NCI-H510A (cell line): ENCODE results near the gene ZMYM4.
"Not testable (repeated sequence)": the region's sequence is repeated elsewhere in the genome, so short reads cannot be mapped to it uniquely, and the experiment has no call there.

Experiments used
- DNase-seq: peaks from one replicate; lab custom pipeline; 2025; lab: John Stamatoyannopoulos, UW

The ZMYM4 gene

GRCh38 chr1:35268282-35269200, at the start of gene ZMYM4:
Gene ZMYM4 (plus strand): TSS chr1:35268709. CDS start chr1:35269047, 338 bp downstream.
- peak; percentile 100 for DNase-seq

- DNase-seq = no peak
Observed at GRCh38 chr1:35220976-35221375, 47.5 kb upstream of the ZMYM4 start.

- no peak for DNase-seq
Observed at GRCh38 chr1:35222322-35223083, 46.0 kb upstream of the ZMYM4 start.

- DNase-seq = no peak
Observed at GRCh38 chr1:35223084-35223630, 45.4 kb upstream of the ZMYM4 start.

- no peak for DNase-seq
Observed at GRCh38 chr1:35226546-35226945, 42.0 kb upstream of the ZMYM4 start.

GRCh38 chr1:35229587-35230360, 38.7 kb upstream of the ZMYM4 start:
- no peak for DNase-seq

- no peak for DNase-seq
Observed at GRCh38 chr1:35231287-35231686, 37.2 kb upstream of the ZMYM4 start.

GRCh38 chr1:35236772-35237171, 31.7 kb upstream of the ZMYM4 start:
- DNase-seq = not testable (repeated sequence)

GRCh38 chr1:35243691-35244090, 24.8 kb upstream of the ZMYM4 start:
- DNase-seq = peak; percentile 86

- DNase-seq = no peak
Observed at GRCh38 chr1:35247256-35247655, 21.3 kb upstream of the ZMYM4 start.

GRCh38 chr1:35253941-35254340, 14.6 kb upstream of the ZMYM4 start:
- no peak for DNase-seq

- DNase-seq = no peak
Observed at GRCh38 chr1:35255276-35255675, 13.2 kb upstream of the ZMYM4 start.

GRCh38 chr1:35259561-35259960, 8.9 kb upstream of the ZMYM4 start:
- no peak for DNase-seq

GRCh38 chr1:35261412-35262120, 6.9 kb upstream of the ZMYM4 start:
- DNase-seq = no peak

GRCh38 chr1:35264035-35264434, 4.5 kb upstream of the ZMYM4 start:
- DNase-seq = no peak

- DNase-seq = no peak
Observed at GRCh38 chr1:35264871-35265270, 3.6 kb upstream of the ZMYM4 start.

- no peak for DNase-seq
Observed at GRCh38 chr1:35266306-35266705, 2.2 kb upstream of the ZMYM4 start.

- DNase-seq = peak; percentile 13
Observed at GRCh38 chr1:35269201-35269988, 886 bp downstream of the ZMYM4 start.

GRCh38 chr1:35269989-35270289, 1.4 kb downstream of the ZMYM4 start:
- no peak for DNase-seq

- DNase-seq = no peak
Observed at GRCh38 chr1:35270836-35271235, 2.3 kb downstream of the ZMYM4 start.

- no peak for DNase-seq
Observed at GRCh38 chr1:35274197-35274596, 5.7 kb downstream of the ZMYM4 start.
